A673 (cell line): ENCODE data around the gene SPANXN2.

Source experiments
- EZH2 ChIP-seq: fragments of 200-600 bp; sonication (generic); IDR thresholded peaks from 2 replicates; pipeline ENCODE4 v1.6.1; 2017; ENCODE audit warnings: borderline replicate concordance, low read depth, mild to moderate bottlenecking, mixed read lengths, antibody characterized with exemption, low read length; ENCODE audit not compliant: poor library complexity, severe bottlenecking
- TF ChIP-seq, protein P1 (sequence below): fragments of 300-800, 200-600 bp; sonication (generic); conservative IDR thresholded peaks from 2 replicates; pipeline ENCODE4 v1.5.1; 2017; ENCODE audit warnings: low read depth, mild to moderate bottlenecking, antibody characterized with exemption, low read length, moderate library complexity, mixed read lengths

DNA sequence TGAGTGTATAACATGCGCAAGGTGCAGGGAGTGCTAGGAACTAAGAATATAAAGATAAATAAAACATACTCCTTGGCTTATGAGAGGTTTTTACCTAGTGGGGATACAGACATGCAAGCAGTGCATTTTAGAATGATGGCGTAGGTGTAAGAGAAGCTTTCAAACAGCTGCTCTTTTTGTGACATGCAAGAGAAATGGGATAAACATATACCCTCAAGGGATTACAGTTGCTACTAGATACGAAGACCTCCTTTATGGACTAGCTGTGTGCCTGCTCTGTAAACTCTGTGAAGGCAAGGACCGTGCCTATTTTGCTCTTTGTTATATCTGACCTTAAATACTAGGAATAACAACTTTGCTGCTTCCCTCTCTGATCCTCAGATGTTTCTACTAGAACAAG lies 45.6 kb downstream of the SPANXN2 start:
- no peak for TF ChIP-seq EZH2
- TF ChIP-seq, protein P1, sequence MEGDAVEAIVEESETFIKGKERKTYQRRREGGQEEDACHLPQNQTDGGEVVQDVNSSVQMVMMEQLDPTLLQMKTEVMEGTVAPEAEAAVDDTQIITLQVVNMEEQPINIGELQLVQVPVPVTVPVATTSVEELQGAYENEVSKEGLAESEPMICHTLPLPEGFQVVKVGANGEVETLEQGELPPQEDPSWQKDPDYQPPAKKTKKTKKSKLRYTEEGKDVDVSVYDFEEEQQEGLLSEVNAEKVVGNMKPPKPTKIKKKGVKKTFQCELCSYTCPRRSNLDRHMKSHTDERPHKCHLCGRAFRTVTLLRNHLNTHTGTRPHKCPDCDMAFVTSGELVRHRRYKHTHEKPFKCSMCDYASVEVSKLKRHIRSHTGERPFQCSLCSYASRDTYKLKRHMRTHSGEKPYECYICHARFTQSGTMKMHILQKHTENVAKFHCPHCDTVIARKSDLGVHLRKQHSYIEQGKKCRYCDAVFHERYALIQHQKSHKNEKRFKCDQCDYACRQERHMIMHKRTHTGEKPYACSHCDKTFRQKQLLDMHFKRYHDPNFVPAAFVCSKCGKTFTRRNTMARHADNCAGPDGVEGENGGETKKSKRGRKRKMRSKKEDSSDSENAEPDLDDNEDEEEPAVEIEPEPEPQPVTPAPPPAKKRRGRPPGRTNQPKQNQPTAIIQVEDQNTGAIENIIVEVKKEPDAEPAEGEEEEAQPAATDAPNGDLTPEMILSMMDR, result no peak
